GM20431 (cell line): ENCODE data around the gene COLEC12.

Source experiments
- in situ Hi-C: fragments of 300-500 bp; cut with MseI, MboI; formaldehyde crosslinking; loops from one replicate; pipeline ENCODE4 v1.15.0; 2020; ENCODE audit warnings: low sequenced_read_pairs; ENCODE audit not compliant: unreplicated experiment

COLEC12 gene

GRCh38 chr18:476251-476664 is 24.2 kb downstream of the COLEC12 start:
- in situ Hi-C loops, result no loop called here

- in situ Hi-C loops, result no loop called here
These were observed 25.1 kb downstream of the COLEC12 start for GRCh38 chr18:475202-476031.

GRCh38 chr18:474416-474815 is 26.1 kb downstream of the COLEC12 start:
- in situ Hi-C loops, result no loop called here

GRCh38 chr18:473802-474201 is 26.7 kb downstream of the COLEC12 start:
- in situ Hi-C loops, result no loop called here

- in situ Hi-C loops, result no loop called here
These were observed 28.8 kb downstream of the COLEC12 start for GRCh38 chr18:471716-472115.

- in situ Hi-C loops, result no loop called here
These were observed 29.6 kb downstream of the COLEC12 start for GRCh38 chr18:470661-471501.

GRCh38 chr18:468955-469790 is 31.3 kb downstream of the COLEC12 start:
- in situ Hi-C loops, result no loop called here

- in situ Hi-C loops, result no loop called here
These were observed 36.5 kb downstream of the COLEC12 start for GRCh38 chr18:463827-464541.

- in situ Hi-C loops, result no loop called here
These were observed 37.1 kb downstream of the COLEC12 start for GRCh38 chr18:463403-463802.

- in situ Hi-C loops, result no loop called here
These were observed 38.7 kb downstream of the COLEC12 start for GRCh38 chr18:461762-462161.

GRCh38 chr18:460791-461190 is 39.7 kb downstream of the COLEC12 start:
- in situ Hi-C loops, result no loop called here

- in situ Hi-C loops, result no loop called here
These were observed 40.5 kb downstream of the COLEC12 start for GRCh38 chr18:459814-460593.

GRCh38 chr18:457521-458412 is 42.7 kb downstream of the COLEC12 start:
- in situ Hi-C loops, result no loop called here

- in situ Hi-C loops, result no loop called here
These were observed 43.4 kb downstream of the COLEC12 start for GRCh38 chr18:457140-457519.

GRCh38 chr18:456361-457139 is 44.0 kb downstream of the COLEC12 start:
- in situ Hi-C loops, result no loop called here

- in situ Hi-C loops, result no loop called here
These were observed 47.1 kb downstream of the COLEC12 start for GRCh38 chr18:453400-453799.

- in situ Hi-C loops, result no loop called here
These were observed 47.7 kb downstream of the COLEC12 start for GRCh38 chr18:452816-453215.
